GM12872 (cell line): ENCODE results near the gene DHRSX.

Experiments used
- TF ChIP-seq, protein P1 (sequence below): IDR thresholded peaks from 3 replicates; pipeline ENCODE4 v1.5.1; 2011; ENCODE audit warnings: low read depth, mild to moderate bottlenecking, low read length, moderate library complexity; ENCODE audit not compliant: insufficient read depth

DHRSX gene

DNA sequence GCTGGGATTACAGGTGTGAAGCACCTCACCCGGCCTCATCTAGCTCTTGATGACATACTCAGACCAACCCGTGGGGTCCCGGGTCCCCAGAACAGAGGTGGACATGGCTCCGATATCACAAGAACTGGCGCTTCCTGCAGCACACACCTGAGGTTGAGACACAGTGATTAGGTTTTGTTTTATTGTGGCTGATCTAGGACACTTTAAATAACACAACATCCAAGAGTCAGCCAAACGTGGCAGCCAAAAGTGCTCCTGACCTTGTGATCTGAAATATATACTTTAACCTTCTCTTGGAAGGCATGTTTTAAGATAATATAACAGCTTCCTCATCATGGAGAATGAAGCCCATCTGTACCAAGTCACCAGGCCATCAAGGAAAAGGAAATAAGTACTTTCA, 198.9 kb downstream of the DHRSX start:
- TF ChIP-seq, protein P1, sequence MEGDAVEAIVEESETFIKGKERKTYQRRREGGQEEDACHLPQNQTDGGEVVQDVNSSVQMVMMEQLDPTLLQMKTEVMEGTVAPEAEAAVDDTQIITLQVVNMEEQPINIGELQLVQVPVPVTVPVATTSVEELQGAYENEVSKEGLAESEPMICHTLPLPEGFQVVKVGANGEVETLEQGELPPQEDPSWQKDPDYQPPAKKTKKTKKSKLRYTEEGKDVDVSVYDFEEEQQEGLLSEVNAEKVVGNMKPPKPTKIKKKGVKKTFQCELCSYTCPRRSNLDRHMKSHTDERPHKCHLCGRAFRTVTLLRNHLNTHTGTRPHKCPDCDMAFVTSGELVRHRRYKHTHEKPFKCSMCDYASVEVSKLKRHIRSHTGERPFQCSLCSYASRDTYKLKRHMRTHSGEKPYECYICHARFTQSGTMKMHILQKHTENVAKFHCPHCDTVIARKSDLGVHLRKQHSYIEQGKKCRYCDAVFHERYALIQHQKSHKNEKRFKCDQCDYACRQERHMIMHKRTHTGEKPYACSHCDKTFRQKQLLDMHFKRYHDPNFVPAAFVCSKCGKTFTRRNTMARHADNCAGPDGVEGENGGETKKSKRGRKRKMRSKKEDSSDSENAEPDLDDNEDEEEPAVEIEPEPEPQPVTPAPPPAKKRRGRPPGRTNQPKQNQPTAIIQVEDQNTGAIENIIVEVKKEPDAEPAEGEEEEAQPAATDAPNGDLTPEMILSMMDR = no peak

GRCh38 chrX:2299871-2300270, 200.9 kb downstream of the DHRSX start:
- TF ChIP-seq, protein P1 = no peak

DNA sequence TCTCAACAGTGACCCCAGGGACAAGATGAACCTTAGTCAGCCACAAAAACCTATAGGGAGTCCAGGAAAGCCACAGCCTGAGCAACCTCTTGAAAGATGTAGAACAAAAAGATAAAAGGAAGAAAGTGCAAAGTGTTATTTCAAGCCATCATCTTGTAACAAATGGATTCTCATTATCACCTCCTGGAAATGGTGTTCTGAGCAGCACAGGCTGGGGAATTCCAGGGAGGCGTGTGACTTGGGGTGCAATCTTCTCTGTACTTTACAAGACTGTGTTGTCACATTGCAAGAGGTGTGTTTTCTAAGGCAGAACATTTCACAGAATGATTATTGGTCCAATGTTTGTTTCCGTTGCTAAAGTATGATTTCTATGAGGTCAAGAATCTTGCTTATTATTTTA, 214.0 kb downstream of the DHRSX start:
- TF ChIP-seq, protein P1 = no peak

DNA sequence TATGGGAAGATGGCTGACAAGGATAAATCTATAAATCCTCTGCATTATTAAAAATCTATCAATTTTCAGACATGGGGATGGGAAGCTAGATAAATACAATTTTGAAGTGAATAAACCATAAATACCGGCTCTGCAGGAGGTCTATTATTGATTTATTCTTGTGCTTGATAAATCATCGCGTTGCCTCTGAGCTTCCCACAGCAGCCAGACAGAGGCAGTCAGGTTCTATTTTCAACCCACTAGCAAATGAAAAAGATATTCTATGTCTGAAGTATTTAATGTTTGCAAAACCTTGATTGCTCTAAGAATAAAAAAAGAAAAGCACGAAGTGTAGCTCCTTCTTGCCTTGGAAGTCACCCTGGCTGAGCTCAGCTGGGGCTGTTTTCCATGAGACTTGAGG, 216.2 kb downstream of the DHRSX start:
- TF ChIP-seq, protein P1 = no peak

DNA sequence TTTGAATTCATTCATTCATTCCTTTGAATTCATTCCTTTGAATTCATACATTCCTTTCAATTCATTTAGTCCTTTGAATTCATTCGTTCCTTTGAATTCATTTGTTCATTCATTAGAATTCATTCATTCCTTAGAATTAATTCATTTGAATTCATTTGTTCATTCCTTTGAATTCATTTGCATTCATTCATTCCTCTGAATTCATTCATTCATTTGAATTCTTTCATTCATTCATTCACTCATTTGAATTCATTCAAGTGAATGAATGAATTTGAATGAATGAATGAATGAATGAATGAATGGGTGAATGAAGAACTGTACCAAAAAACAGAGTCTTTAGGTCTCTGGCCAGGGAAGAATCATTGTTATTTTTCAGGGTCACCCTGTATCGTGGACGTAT, 216.6 kb downstream of the DHRSX start:
- TF ChIP-seq, protein P1 = no peak

- TF ChIP-seq, protein P1 = no peak
Measured at GRCh38 chrX:2283111-2283859, 217.5 kb downstream of the DHRSX start.

DNA sequence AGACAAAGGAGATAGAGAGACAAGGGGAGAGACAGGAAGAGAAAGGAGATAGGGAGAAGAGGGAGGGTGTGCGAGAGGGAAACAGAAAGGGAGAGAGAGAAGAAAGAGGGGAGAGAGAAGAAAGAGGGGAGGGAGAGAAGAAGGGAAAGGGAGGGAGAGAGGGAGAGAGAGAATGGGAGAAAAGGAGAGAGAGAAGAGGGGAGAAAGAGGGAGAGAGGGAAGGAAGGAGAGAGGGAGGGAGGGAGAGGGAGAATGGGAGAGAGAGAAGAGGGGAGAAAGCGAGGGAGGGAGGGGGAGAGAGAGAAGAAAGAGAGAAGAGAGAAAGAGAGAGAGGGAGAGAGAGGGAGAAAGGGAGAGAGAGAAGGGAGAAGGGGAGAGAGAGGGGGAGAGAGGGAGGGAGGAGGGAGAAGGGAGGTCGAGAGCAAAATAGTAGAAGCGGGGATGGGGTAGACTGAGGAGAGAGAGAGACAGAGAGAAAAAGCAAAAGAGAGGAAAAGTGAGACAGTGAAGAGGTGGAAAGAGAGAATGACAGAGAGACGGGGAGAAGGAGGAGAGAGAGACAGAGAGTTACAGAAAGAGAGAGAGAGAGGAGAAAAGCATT, 218.2 kb downstream of the DHRSX start:
- TF ChIP-seq, protein P1 = no peak
